ENCODE measurements around the gene UBAP2L.
A peak's percentile ranks its signal among the peaks of the same experiment; 100 is the strongest.
"Not testable (repeated sequence)": the region's sequence is repeated elsewhere in the genome, so short reads cannot be mapped to it uniquely, and the experiment has no call there.

UBAP2L gene

GRCh38 chr1:154186852-154187501, 33.8 kb upstream of the UBAP2L start:
- no peak overlapping the region; the same call in 1 of the 2 replicates for H3K27ac ChIP-seq
- TF ChIP-seq ZFX (IDR thresholded peaks at IDR 0.05) (no peak), CTCF (conservative IDR thresholded peaks at IDR 0.05) (no peak)

- peak overlapping the region; percentile 62; the same call in 1 of the 2 replicates for H3K27ac ChIP-seq
- no peak for TF ChIP-seq CTCF (conservative IDR thresholded peaks at IDR 0.05)
- no peak for TF ChIP-seq ZFX (IDR thresholded peaks at IDR 0.05)
These were observed 30.2 kb upstream of the UBAP2L start for GRCh38 chr1:154190550-154190949.

- no peak for TF ChIP-seq CTCF (conservative IDR thresholded peaks at IDR 0.05)
- TF ChIP-seq ZFX (IDR thresholded peaks at IDR 0.05): no peak
- peak within 1 kb of the TSS; percentile 62 for H3K27ac ChIP-seq
These were observed 28.7 kb upstream of the UBAP2L start, which contains the start of gene TPM3 for GRCh38 chr1:154191990-154192461. Gene TPM3 (minus strand): TSS chr1:154192100. CDS start chr1:154192018, 82 bp downstream.

- TF ChIP-seq ZFX (IDR thresholded peaks at IDR 0.05) (no peak), CTCF (conservative IDR thresholded peaks at IDR 0.05) (no peak)
- H3K27ac ChIP-seq: no peak overlapping the region; the same call in 1 of the 2 replicates
These were observed 28.3 kb upstream of the UBAP2L start for GRCh38 chr1:154192476-154192875.

GRCh38 chr1:154193821-154194220, 26.9 kb upstream of the UBAP2L start:
- TF ChIP-seq ZFX (IDR thresholded peaks at IDR 0.05) (no peak), CTCF (conservative IDR thresholded peaks at IDR 0.05) (no peak)
- peak overlapping the region; percentile 42 for H3K27ac ChIP-seq

GRCh38 chr1:154198756-154199562, 21.8 kb upstream of the UBAP2L start:
- TF ChIP-seq ZFX (IDR thresholded peaks at IDR 0.05) (no peak), CTCF (conservative IDR thresholded peaks at IDR 0.05) (peak; percentile 78)
- H3K27ac ChIP-seq: no peak overlapping the region; the same call in 1 of the 2 replicates

GRCh38 chr1:154199563-154199879, 21.2 kb upstream of the UBAP2L start:
- TF ChIP-seq ZFX (IDR thresholded peaks at IDR 0.05) (no peak), CTCF (conservative IDR thresholded peaks at IDR 0.05) (peak; percentile 41; the same call in 1 of the 2 replicates)
- H3K27ac ChIP-seq: no peak overlapping the region; the same call in none of the 2 replicates

- not testable (repeated sequence) for H3K27ac ChIP-seq
These were observed 15.0 kb upstream of the UBAP2L start for GRCh38 chr1:154205778-154206177.
